NCI-H460 (cell line): ENCODE measurements around the gene AQP7. TPM values are rescaled to one million over a fixed set of nuclear protein-coding genes. Genes with fewer than 3 reads are reported as not detected.

Experiments
- small RNA-seq, 2 experiments: library from RNA; depleted of rRNA; stranded (forward); fragments of <200 nt; gene quantifications; one replicate each; pipeline ENCODE3, GENCODE V24; 2014
- total RNA-seq: library from RNA; depleted of rRNA; stranded (reverse); fragments of >200 nt; shearing (Covaris generic); gene quantifications from 2 replicates; pipeline ENCODE4 v1.2.3, GENCODE V29; 2014; rRNA removed

Gene AQP7
- total RNA-seq, 1 experiment from 2014 or later = not detected

Small RNA genes within 50 kb of the gene (small RNA-seq; reads per million reads assigned to genes)
- gene AL356218.2 (0 reads per million in 2 experiments), gene RF00019 (0 reads per million in 2 experiments)

Other genes starting within 250 kb of the AQP7 start
- gene B4GALT1, start 235.2 kb downstream of the AQP7 start, total RNA-seq = 52.5 and 60.0 TPM in 2 replicates
- gene SPINK4, start 162.4 kb downstream of the AQP7 start, total RNA-seq = not detected in 2 replicates
- gene BAG1, start 137.9 kb downstream of the AQP7 start, total RNA-seq = 33.3 and 34.9 TPM in 2 replicates
- gene CHMP5, start 137.5 kb downstream of the AQP7 start, total RNA-seq = 93.7 and 94.5 TPM in 2 replicates
- gene NFX1, start 112.1 kb downstream of the AQP7 start, total RNA-seq = 17.8 and 21.0 TPM in 2 replicates
- gene AQP3, start 45.0 kb upstream of the AQP7 start, total RNA-seq = 2.6 and 4.6 TPM in 2 replicates
- gene NOL6, start 71.4 kb upstream of the AQP7 start, total RNA-seq = 21.1 and 23.7 TPM in 2 replicates
- gene ANKRD18B, start 121.7 kb upstream of the AQP7 start, total RNA-seq = 4.8 and 7.9 TPM in 2 replicates